HEK293T (cell line): ENCODE data around the gene KRTAP2-3.
"Not testable (repeated sequence)": the region's sequence is repeated elsewhere in the genome, so short reads cannot be mapped to it uniquely, and the experiment has no call there.

ENCODE experiments used
- ARNT ChIP-seq: fragments of 450-650 bp; IDR thresholded peaks from 2 replicates; pipeline ENCODE4 v1.6.1; 2017; ENCODE audit warnings: mild to moderate bottlenecking
- BHLHE40 ChIP-seq: fragments of 450-650 bp; IDR thresholded peaks from 2 replicates; pipeline ENCODE4 v1.6.1; 2016; ENCODE audit warnings: mild to moderate bottlenecking, moderate library complexity, borderline replicate concordance
- CTBP1 ChIP-seq: fragments of 450-650 bp; IDR thresholded peaks from 2 replicates; pipeline ENCODE4 v1.6.1; 2016; ENCODE audit warnings: borderline replicate concordance
- ELF4 ChIP-seq: fragments of 450-650 bp; IDR thresholded peaks from 2 replicates; pipeline ENCODE4 v1.6.1; 2017; ENCODE audit warnings: antibody characterized with exemption
- FOXK2 ChIP-seq: fragments of 450-650 bp; IDR thresholded peaks from 2 replicates; pipeline ENCODE4 v1.6.1; 2016; ENCODE audit warnings: mild to moderate bottlenecking
- FOXM1 ChIP-seq: fragments of 450-650 bp; IDR thresholded peaks from 2 replicates; pipeline ENCODE4 v1.6.1; 2017; ENCODE audit warnings: mild to moderate bottlenecking, borderline replicate concordance
- HDGF ChIP-seq: fragments of 450-650 bp; IDR thresholded peaks from 2 replicates; pipeline ENCODE4 v1.6.1; 2017; ENCODE audit warnings: antibody characterized with exemption, borderline replicate concordance
- NFRKB ChIP-seq: fragments of 450-650 bp; IDR thresholded peaks from 2 replicates; pipeline ENCODE4 v1.6.1; 2016; ENCODE audit warnings: mild to moderate bottlenecking, moderate library complexity
- SP1 ChIP-seq: fragments of 450-650 bp; IDR thresholded peaks from 2 replicates; pipeline ENCODE4 v1.6.1; 2017
- SUZ12 ChIP-seq: fragments of 450-650 bp; IDR thresholded peaks from 2 replicates; pipeline ENCODE4 v1.6.1; 2016; ENCODE audit warnings: mild to moderate bottlenecking
- TARDBP ChIP-seq: fragments of 450-650 bp; IDR thresholded peaks from 2 replicates; pipeline ENCODE4 v1.6.1; 2016
- ZNF384 ChIP-seq: fragments of 450-650 bp; IDR thresholded peaks from 2 replicates; pipeline ENCODE4 v1.6.1; 2016
- TF ChIP-seq, protein P1 (sequence below): fragments of 450-650 bp; IDR thresholded peaks from 2 replicates; pipeline ENCODE4 v1.6.1; 2016

DNA sequence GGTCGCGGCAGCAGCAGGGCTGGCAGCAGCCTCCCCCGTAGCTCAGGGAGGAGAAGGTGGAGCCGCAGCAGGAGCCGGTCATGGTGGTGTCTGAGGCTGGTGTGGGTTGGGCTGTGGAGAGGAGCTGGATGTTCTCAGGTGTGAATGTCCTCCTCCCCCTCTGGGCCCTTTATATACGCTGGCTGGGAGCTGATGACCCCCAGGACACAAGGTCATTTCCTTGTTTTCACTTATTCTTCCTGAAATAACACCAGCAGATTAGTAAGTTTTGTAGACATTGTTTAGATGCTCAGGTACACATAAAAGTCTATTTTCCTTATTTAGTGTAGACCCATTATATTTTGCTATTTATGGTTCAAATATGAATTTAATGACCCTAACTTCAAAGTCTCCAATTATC is 4.8 kb downstream of the KRTAP2-3 start, which contains the start of gene KRTAP2-2:
- TF ChIP-seq TARDBP, ZNF384, SP1, FOXM1, FOXK2, ELF4, SUZ12, BHLHE40, ARNT, NFRKB, HDGF, CTBP1: not testable (repeated sequence)
- TF ChIP-seq, protein P1, sequence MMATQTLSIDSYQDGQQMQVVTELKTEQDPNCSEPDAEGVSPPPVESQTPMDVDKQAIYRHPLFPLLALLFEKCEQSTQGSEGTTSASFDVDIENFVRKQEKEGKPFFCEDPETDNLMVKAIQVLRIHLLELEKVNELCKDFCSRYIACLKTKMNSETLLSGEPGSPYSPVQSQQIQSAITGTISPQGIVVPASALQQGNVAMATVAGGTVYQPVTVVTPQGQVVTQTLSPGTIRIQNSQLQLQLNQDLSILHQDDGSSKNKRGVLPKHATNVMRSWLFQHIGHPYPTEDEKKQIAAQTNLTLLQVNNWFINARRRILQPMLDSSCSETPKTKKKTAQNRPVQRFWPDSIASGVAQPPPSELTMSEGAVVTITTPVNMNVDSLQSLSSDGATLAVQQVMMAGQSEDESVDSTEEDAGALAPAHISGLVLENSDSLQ: not testable (repeated sequence)
